ENCODE measurements around the gene SERPINE1.

DNA sequence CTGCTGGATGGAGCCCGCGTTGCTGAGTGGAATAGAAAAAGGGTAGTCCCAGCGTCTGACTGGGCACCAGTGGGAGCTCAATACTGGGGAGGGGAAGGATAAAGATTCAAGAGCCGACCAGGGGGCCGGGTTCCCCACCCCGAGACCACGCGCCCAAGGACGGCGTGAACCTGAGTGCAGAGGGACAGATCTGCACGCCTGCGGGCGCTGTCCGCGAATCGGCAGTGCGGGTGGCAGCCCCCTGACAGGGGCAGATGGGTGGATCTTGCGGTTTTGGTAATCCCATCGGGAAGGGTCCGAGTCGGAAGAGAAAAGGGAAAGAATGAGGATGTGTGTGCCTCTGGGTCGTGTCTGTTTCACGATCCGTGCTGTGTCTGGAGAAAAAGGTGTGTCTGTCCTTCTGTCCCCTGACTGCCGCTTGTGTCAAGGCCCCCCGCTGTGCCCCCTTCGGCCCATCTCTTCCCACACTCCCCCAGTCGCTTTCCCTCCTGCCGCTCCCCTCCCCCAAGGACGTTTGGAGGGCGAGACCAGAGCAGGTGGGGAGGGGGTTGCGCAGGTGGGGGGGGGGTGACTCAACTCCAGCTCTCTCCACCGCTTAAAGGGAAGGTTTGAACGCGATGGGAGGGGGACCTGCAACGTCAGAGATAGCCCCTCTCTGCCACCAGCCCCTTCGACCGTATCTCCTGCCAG lies 39.2 kb downstream of the SERPINE1 start:
- TF ChIP-seq STAG1 (CRISPR knock-in tag; IDR thresholded peaks at IDR 0.05): no peak
- no peak for TF ChIP-seq TAF1 (CRISPR knock-in tag; IDR thresholded peaks at IDR 0.05)
- TF ChIP-seq, protein P1, sequence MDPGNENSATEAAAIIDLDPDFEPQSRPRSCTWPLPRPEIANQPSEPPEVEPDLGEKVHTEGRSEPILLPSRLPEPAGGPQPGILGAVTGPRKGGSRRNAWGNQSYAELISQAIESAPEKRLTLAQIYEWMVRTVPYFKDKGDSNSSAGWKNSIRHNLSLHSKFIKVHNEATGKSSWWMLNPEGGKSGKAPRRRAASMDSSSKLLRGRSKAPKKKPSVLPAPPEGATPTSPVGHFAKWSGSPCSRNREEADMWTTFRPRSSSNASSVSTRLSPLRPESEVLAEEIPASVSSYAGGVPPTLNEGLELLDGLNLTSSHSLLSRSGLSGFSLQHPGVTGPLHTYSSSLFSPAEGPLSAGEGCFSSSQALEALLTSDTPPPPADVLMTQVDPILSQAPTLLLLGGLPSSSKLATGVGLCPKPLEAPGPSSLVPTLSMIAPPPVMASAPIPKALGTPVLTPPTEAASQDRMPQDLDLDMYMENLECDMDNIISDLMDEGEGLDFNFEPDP (CRISPR knock-in tag; conservative IDR thresholded peaks at IDR 0.05): no peak
- TF ChIP-seq, protein P2, sequence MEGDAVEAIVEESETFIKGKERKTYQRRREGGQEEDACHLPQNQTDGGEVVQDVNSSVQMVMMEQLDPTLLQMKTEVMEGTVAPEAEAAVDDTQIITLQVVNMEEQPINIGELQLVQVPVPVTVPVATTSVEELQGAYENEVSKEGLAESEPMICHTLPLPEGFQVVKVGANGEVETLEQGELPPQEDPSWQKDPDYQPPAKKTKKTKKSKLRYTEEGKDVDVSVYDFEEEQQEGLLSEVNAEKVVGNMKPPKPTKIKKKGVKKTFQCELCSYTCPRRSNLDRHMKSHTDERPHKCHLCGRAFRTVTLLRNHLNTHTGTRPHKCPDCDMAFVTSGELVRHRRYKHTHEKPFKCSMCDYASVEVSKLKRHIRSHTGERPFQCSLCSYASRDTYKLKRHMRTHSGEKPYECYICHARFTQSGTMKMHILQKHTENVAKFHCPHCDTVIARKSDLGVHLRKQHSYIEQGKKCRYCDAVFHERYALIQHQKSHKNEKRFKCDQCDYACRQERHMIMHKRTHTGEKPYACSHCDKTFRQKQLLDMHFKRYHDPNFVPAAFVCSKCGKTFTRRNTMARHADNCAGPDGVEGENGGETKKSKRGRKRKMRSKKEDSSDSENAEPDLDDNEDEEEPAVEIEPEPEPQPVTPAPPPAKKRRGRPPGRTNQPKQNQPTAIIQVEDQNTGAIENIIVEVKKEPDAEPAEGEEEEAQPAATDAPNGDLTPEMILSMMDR (CRISPR knock-in tag; IDR thresholded peaks at IDR 0.05): no peak
- TF ChIP-seq, protein P3, sequence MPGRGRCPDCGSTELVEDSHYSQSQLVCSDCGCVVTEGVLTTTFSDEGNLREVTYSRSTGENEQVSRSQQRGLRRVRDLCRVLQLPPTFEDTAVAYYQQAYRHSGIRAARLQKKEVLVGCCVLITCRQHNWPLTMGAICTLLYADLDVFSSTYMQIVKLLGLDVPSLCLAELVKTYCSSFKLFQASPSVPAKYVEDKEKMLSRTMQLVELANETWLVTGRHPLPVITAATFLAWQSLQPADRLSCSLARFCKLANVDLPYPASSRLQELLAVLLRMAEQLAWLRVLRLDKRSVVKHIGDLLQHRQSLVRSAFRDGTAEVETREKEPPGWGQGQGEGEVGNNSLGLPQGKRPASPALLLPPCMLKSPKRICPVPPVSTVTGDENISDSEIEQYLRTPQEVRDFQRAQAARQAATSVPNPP (CRISPR knock-in tag; IDR thresholded peaks at IDR 0.05): no peak

Data from HepG2 (cell line).